Prostate gland (tissue), 2 donors: ENCODE results near the gene NDC80. TPM values are rescaled to one million over a fixed set of nuclear protein-coding genes. Genes with fewer than 3 reads are reported as not detected.
"Not testable (repeated sequence)": the region's sequence is repeated elsewhere in the genome, so short reads cannot be mapped to it uniquely, and the experiment has no call there.

Source experiments
- DNase-seq: peaks from one replicate; pipeline ENCODE4 v3.0.0-alpha.2; 2019; ENCODE audit warnings: low spot score
- H3K27ac ChIP-seq, 2 donors: fragments of 200-600 bp; sonication (generic); 2 replicates each; pipeline ENCODE4 v1.5.1; 2017 to 2019
- H3K27me3 ChIP-seq: fragments of 200-600 bp; sonication (generic); replicated peaks from 2 replicates; pipeline ENCODE4 v1.5.1; 2019; ENCODE audit not compliant: insufficient read depth
- H3K36me3 ChIP-seq, 2 donors: fragments of 200-600 bp; sonication (generic); 1 replicate in 1 of 2; 2 replicates in 1 of 2; pipeline versions ENCODE4 v1.5.1 to v1.8.1; 2017 to 2019
- H3K4me1 ChIP-seq: fragments of 200-600 bp; sonication (generic); replicated peaks from 2 replicates; pipeline ENCODE4 v1.5.1; 2019
- H3K4me3 ChIP-seq, 2 donors: fragments of 200-600 bp; sonication (generic); 2 replicates each; pipeline ENCODE4 v1.5.1; 2017 to 2019
- H3K9me3 ChIP-seq: fragments of 200-600 bp; sonication (generic); 2 replicates; pipeline ENCODE4 v1.5.1; 2017
- CTCF ChIP-seq, 4 experiments: fragments of 200-600 bp in 2 of 4; fragments of 450-650 bp in 2 of 4; sonication (generic) in 2 of 4; IDR thresholded peaks; 1 replicate in 3 of 4; 2 replicates in 1 of 4; pipeline ENCODE4 v1.5.1; 2016 to 2019; ENCODE audit warnings: antibody characterized with exemption in 4 of 4, mild to moderate bottlenecking in 2 of 4, moderate library complexity in 2 of 4
- POLR2A ChIP-seq: fragments of 450-650 bp; IDR thresholded peaks from one replicate; pipeline ENCODE4 v1.6.1; 2016; ENCODE audit warnings: antibody characterized with exemption, mild to moderate bottlenecking
- POLR2AphosphoS5 ChIP-seq: sonication (generic); formaldehyde crosslinking; IDR thresholded peaks from one replicate; pipeline ENCODE4 v1.6.1; 2017; ENCODE audit warnings: antibody characterized with exemption
- WGBS: methylation state at CpG from one replicate; pipeline ENCODE4 v1.1.5; 2018; 5-methylcytosine and 5-hydroxymethylcytosine counted together
- intact Hi-C: fragments of 100-400 bp; cut with DNase I; formaldehyde crosslinking; loops from one replicate; pipeline ENCODE4 v1.14.2; 2022
- total RNA-seq, 2 donors: library from RNA; depleted of rRNA; stranded (reverse); fragments of >200 nt; gene quantifications; one replicate each; pipeline ENCODE4 v1.1.0, GENCODE V29; 2016

The NDC80 gene
- 1 to 10 TPM in 1 of 2 donors, under 1 TPM in 1; 0.77 to 2.7 TPM for total RNA-seq

GRCh38 chr18:2571200-2572170, at the start of gene NDC80, which contains the start of gene METTL4:
Gene NDC80 (plus strand): TSS chr18:2571557. CDS start chr18:2572986, 1,429 bp downstream.
Gene METTL4 (minus strand): TSS chr18:2571505. CDS start chr18:2567216, 4,289 bp downstream.
- Histone ChIP-seq H3K27ac (peak within 1 kb of the TSS; percentile 94 to 97), H3K9me3 (no peaks in the 10 kb centered on the region), H3K36me3 (no peaks in the 10 kb centered on the region), H3K27me3 (no peaks in the 10 kb centered on the region), H3K4me3 (peak within 1 kb of the TSS; percentile 56 to 65), H3K4me1 (no peaks in the 10 kb centered on the region)
- peak; percentile 38 for TF ChIP-seq POLR2A
- peak; percentile 95 for TF ChIP-seq POLR2AphosphoS5
- no peak for TF ChIP-seq CTCF (IDR thresholded peaks at IDR 0.05)
- under 1% methylated on average over 55 of the region's 55 CpGs for WGBS
- intact Hi-C loops: loop anchor here (1.0 kb wide), 1 partner anchor 84 kb away; the partner anchor contains the start of gene SMCHD1
- peak; percentile 70 for DNase-seq

GRCh38 chr18:2522112-2522511, 49.2 kb upstream of the NDC80 start:
- H3K36me3 ChIP-seq: no peaks in the 10 kb centered on the region
- DNase-seq: no peak
- H3K9me3 ChIP-seq: no peaks in the 10 kb centered on the region
- no peak overlapping the region for H3K4me3 ChIP-seq
- no peaks in the 10 kb centered on the region for H3K27me3 ChIP-seq
- H3K27ac ChIP-seq: no peak overlapping the region
- intact Hi-C loops: loop anchor here (10.0 kb wide), 1 partner anchor 947 kb away; no protein-coding TSS in a partner anchor
- WGBS: 84% methylated on average over 4 of the region's 4 CpGs
- H3K4me1 ChIP-seq: no peaks in the 10 kb centered on the region
- no peak for TF ChIP-seq POLR2A
- no peak for TF ChIP-seq CTCF (IDR thresholded peaks at IDR 0.05)
- no peak for TF ChIP-seq POLR2AphosphoS5

- not testable (repeated sequence) for H3K4me1 ChIP-seq, H3K27ac ChIP-seq, DNase-seq, H3K27me3 ChIP-seq, H3K36me3 ChIP-seq, H3K9me3 ChIP-seq, H3K4me3 ChIP-seq
- intact Hi-C loops: loop anchor here (10.0 kb wide), 1 partner anchor 950 kb away; no protein-coding TSS in a partner anchor
- WGBS: 12% methylated on average over 2 of the region's 2 CpGs
Observed at GRCh38 chr18:2524794-2525198, 46.6 kb upstream of the NDC80 start.

- no peak for DNase-seq
- H3K36me3 ChIP-seq: no peaks in the 10 kb centered on the region
- H3K9me3 ChIP-seq: no peaks in the 10 kb centered on the region
- intact Hi-C loops: loop anchor here (10.0 kb wide), 1 partner anchor 952 kb away; no protein-coding TSS in a partner anchor
- H3K27ac ChIP-seq: no peak overlapping the region
- H3K4me3 ChIP-seq: no peak overlapping the region
- H3K27me3 ChIP-seq: no peaks in the 10 kb centered on the region
- H3K4me1 ChIP-seq: no peaks in the 10 kb centered on the region
- 69% methylated on average over 2 of the region's 2 CpGs for WGBS
- no peak for TF ChIP-seq POLR2A
- no peak for TF ChIP-seq POLR2AphosphoS5
- TF ChIP-seq CTCF (IDR thresholded peaks at IDR 0.05): no peak
Observed at GRCh38 chr18:2526329-2526728, 45.0 kb upstream of the NDC80 start.

GRCh38 chr18:2529154-2529553, 42.2 kb upstream of the NDC80 start:
- H3K9me3 ChIP-seq: no peaks in the 10 kb centered on the region
- H3K4me1 ChIP-seq: no peaks in the 10 kb centered on the region
- H3K4me3 ChIP-seq: no peak overlapping the region
- WGBS: 48% methylated on average over 7 of the region's 7 CpGs
- no peaks in the 10 kb centered on the region for H3K27me3 ChIP-seq
- no peaks in the 10 kb centered on the region for H3K36me3 ChIP-seq
- no peak for TF ChIP-seq POLR2A
- no peak for TF ChIP-seq POLR2AphosphoS5
- no peak for TF ChIP-seq CTCF (IDR thresholded peaks at IDR 0.05)
- no peak for DNase-seq
- intact Hi-C loops: loop anchor here (10.0 kb wide), 1 partner anchor 954 kb away; no protein-coding TSS in a partner anchor
- no peak overlapping the region for H3K27ac ChIP-seq
